ENCODE results near the gene RFTN2.

GRCh38 chr2:197576631-197577030 lies 98.8 kb downstream of the RFTN2 start:
- TF ChIP-seq POLR2AphosphoS5 (IDR thresholded peaks at IDR 0.05; ENCODE audit: borderline replicate concordance, low read depth, low read length) (no peak), EZH2 (IDR thresholded peaks at IDR 0.05) (no peak)
